Uterus (tissue), 2 donors: Measurements from ENCODE around the gene AOC2.
"Not testable (repeated sequence)": the region's sequence is repeated elsewhere in the genome, so short reads cannot be mapped to it uniquely, and the experiment has no call there.

Source experiments
- POLR2A ChIP-seq, 2 donors: fragments of 450-650 bp; IDR thresholded peaks; one replicate each; pipeline ENCODE4 v1.6.1; 2016; ENCODE audit warnings: antibody characterized with exemption in 2 of 2, mild to moderate bottlenecking in 1 of 2, moderate library complexity in 1 of 2
- TF ChIP-seq, protein P1 (sequence below), 4 experiments: fragments of 200-600 bp in 2 of 4; fragments of 450-650 bp in 2 of 4; sonication (generic) in 2 of 4; IDR thresholded peaks; one replicate each; pipeline ENCODE4 v1.5.1; 2016 to 2019; ENCODE audit warnings: antibody characterized with exemption in 4 of 4, mild to moderate bottlenecking in 2 of 4, moderate library complexity in 1 of 4

DNA sequence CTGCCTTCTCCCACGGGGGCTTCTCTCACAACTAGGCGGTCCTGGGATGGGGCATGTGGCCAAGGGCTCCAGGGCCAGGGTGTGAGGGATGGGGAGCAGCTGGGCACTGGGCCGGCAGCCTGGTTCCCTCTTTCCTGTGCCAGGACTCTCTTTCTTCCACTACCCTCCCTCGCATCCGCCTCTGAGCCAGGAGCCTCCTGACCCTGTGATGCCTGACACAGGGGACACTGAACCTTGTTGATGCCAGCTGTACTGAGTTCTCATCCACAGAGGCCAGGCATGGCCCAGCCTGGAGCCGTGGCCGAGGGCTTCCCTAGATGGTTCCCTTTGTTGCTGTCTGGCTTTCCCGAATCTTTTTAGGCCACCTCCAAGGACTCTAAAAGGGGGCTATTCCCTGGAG, 12.1 kb downstream of the AOC2 start:
- TF ChIP-seq, protein P1, sequence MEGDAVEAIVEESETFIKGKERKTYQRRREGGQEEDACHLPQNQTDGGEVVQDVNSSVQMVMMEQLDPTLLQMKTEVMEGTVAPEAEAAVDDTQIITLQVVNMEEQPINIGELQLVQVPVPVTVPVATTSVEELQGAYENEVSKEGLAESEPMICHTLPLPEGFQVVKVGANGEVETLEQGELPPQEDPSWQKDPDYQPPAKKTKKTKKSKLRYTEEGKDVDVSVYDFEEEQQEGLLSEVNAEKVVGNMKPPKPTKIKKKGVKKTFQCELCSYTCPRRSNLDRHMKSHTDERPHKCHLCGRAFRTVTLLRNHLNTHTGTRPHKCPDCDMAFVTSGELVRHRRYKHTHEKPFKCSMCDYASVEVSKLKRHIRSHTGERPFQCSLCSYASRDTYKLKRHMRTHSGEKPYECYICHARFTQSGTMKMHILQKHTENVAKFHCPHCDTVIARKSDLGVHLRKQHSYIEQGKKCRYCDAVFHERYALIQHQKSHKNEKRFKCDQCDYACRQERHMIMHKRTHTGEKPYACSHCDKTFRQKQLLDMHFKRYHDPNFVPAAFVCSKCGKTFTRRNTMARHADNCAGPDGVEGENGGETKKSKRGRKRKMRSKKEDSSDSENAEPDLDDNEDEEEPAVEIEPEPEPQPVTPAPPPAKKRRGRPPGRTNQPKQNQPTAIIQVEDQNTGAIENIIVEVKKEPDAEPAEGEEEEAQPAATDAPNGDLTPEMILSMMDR (IDR thresholded peaks at IDR 0.05), result not testable (repeated sequence)
- TF ChIP-seq POLR2A (IDR thresholded peaks at IDR 0.05), result not testable (repeated sequence)
